Measurements from ENCODE around the gene ATP5F1E.

- TF ChIP-seq CTCF (IDR thresholded peaks at IDR 0.05; ENCODE audit: low read depth, low read length, missing input control), result no peak
- TF ChIP-seq YY1 (IDR thresholded peaks at IDR 0.05), result no peak
- no peak for TF ChIP-seq TAF1 (conservative IDR thresholded peaks at IDR 0.05)
- TF ChIP-seq MAX (IDR thresholded peaks at IDR 0.05), result no peak
- TF ChIP-seq JUND (IDR thresholded peaks at IDR 0.05), result no peak
- TF ChIP-seq REST (IDR thresholded peaks at IDR 0.05), result no peak
- no peak for TF ChIP-seq SP1 (IDR thresholded peaks at IDR 0.05)
These were observed 45.6 kb upstream of the ATP5F1E start for GRCh38 chr20:59077705-59078104.

Measured in liver (tissue), 3 donors.